Measurements from ENCODE around the gene ST3GAL6.

The ST3GAL6 gene

DNA sequence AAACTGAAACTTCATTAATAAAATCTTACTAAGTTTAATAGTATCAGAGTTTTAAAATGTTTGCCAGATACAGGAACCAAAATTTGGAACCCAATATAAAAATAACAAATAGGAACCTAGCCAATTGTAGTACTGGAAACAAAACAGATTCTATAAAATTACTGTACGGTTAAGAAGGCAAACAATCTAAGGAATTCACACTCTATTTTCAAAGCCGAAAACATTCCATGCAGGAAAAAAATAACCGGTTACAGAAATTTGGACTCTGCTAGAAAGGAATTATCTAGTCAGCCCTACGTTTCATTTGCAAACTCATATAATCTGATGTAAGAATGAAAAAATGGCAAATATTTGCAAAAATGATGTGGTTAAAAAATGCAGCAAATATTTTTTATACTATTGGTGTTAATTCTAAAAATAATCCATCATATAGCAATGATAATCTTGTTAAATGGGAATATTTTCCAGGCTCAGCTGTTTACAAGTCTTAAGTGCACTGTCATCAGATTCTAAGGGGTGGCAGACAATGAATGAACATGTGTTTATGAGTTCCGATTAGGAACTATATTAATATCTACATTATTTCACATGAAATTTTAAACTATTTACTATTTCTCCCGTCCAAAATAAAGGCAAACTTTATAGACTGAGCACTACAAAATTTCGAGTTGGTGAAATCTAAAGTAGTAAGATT, 80.3 kb downstream of the ST3GAL6 start:
- DNase-seq = no peak

All from amygdala (tissue), 56 donors.